PC-9 (cell line): Measurements from ENCODE around the gene RXFP2. TPM values are rescaled to one million over a fixed set of nuclear protein-coding genes. Genes with fewer than 3 reads are reported as not detected.

Experiments used
- BruUV-seq: library from RNA; stranded (reverse); fragments of 400-500 nt; replicated peaks from 2 replicates; lab custom pipeline; 2021; lab: Mats Ljungman, UMichigan
- CTCF ChIA-PET: fragments of 300-600 bp; sonication (Branson Sonifier 250); formaldehyde crosslinking; loops from one replicate; lab custom pipeline; 2022; ENCODE audit warnings: antibody characterized with exemption; lab: Charles Lee
- POLR2A ChIA-PET: fragments of 300-600 bp; sonication (Branson Sonifier 250); formaldehyde crosslinking; loops from one replicate; lab custom pipeline; 2022; ENCODE audit warnings: antibody characterized with exemption; ENCODE audit not compliant: unreplicated experiment; lab: Charles Lee
- DNase-seq, 2 experiments: peaks; one replicate each; pipeline versions ENCODE4 v3.0.0 to v3.0.0-alpha.2; 2015 to 2022; ENCODE audit warnings: mixed read lengths in 1 of 2
- H2AFZ ChIP-seq: fragments of 200-600 bp; sonication (generic); 2 replicates; pipeline ENCODE4 v1.8.1; 2017; ENCODE audit warnings: antibody characterized with exemption
- H3F3A ChIP-seq: fragments of 200-600 bp; sonication (generic); 2 replicates; pipeline ENCODE4 v1.8.1; 2017; ENCODE audit warnings: antibody characterized with exemption, mild to moderate bottlenecking, low read depth; ENCODE audit not compliant: insufficient read depth
- H3K27ac ChIP-seq: fragments of 200-600 bp; sonication (generic); 2 replicates; pipeline ENCODE4 v1.6.1; 2016; ENCODE audit warnings: mixed run types
- H3K27me3 ChIP-seq: fragments of 200-600 bp; sonication (generic); 2 replicates; pipeline ENCODE4 v1.6.1; 2016; ENCODE audit warnings: low read depth, mixed run types; ENCODE audit not compliant: insufficient read depth
- H3K36me3 ChIP-seq: fragments of 200-600 bp; sonication (generic); 2 replicates; pipeline ENCODE4 v1.6.1; 2016; ENCODE audit warnings: low read depth, mixed run types
- H3K4me1 ChIP-seq: fragments of 200-600 bp; sonication (generic); replicated peaks from 2 replicates; pipeline ENCODE4 v1.6.1; 2016; ENCODE audit warnings: mixed run types; ENCODE audit not compliant: insufficient read depth
- H3K4me2 ChIP-seq: fragments of 200-600 bp; sonication (generic); 2 replicates; pipeline ENCODE4 v1.6.1; 2017; ENCODE audit warnings: mixed run types
- H3K4me3 ChIP-seq: fragments of 200-600 bp; sonication (generic); 2 replicates; pipeline ENCODE4 v1.6.1; 2016; ENCODE audit warnings: mixed run types
- H3K79me2 ChIP-seq: fragments of 200-600 bp; sonication (generic); 2 replicates; pipeline ENCODE4 v1.6.1; 2017; ENCODE audit warnings: low read depth, mixed run types
- H3K9me2 ChIP-seq: fragments of 200-600 bp; sonication (generic); 2 replicates; pipeline ENCODE4 v1.8.1; 2017; ENCODE audit warnings: mild to moderate bottlenecking; ENCODE audit not compliant: insufficient read depth
- H3K9me3 ChIP-seq: fragments of 200-600 bp; sonication (generic); 2 replicates; pipeline ENCODE4 v1.8.1; 2016; ENCODE audit warnings: low read depth; ENCODE audit not compliant: insufficient read depth
- H4K20me1 ChIP-seq: fragments of 200-600 bp; sonication (generic); 2 replicates; pipeline ENCODE4 v1.8.1; 2017; ENCODE audit not compliant: insufficient read depth
- CTCF ChIP-seq: fragments of 200-600 bp; sonication (generic); conservative IDR thresholded peaks from 2 replicates; pipeline ENCODE4 v1.6.1; 2017; ENCODE audit warnings: mixed run types, antibody characterized with exemption, mild to moderate bottlenecking, moderate library complexity
- EZH2 ChIP-seq: fragments of 200-600 bp; sonication (generic); IDR thresholded peaks from 2 replicates; pipeline ENCODE4 v1.8.0; 2017; ENCODE audit warnings: antibody characterized with exemption, low read depth
- intact Hi-C: fragments of 100-400 bp; cut with micrococcal nuclease; formaldehyde crosslinking; loops from one replicate; pipeline ENCODE4 v1.10.0; 2022; ENCODE audit not compliant: unreplicated experiment
- total RNA-seq: library from RNA; stranded (reverse); gene quantifications from 2 replicates; pipeline ENCODE4 v1.2.3, GENCODE V29; 2021

RXFP2 gene
- total RNA-seq, 1 experiment from 2014 or later: not detected

- no peaks in the 10 kb centered on the region for H3K4me1 ChIP-seq
Observed at GRCh38 chr13:31769575-31769974, 30.2 kb downstream of the RXFP2 start.

GRCh38 chr13:31772231-31772630, 32.9 kb downstream of the RXFP2 start:
- TF ChIP-seq EZH2 (no peak), CTCF (no peak)
- Histone ChIP-seq H3K27ac (no peak overlapping the region), H2AFZ (no peak overlapping the region), H3K4me2 (no peak overlapping the region), H3K79me2 (no peaks in the 10 kb centered on the region), H3K36me3 (no peaks in the 10 kb centered on the region), H3K4me3 (no peak overlapping the region), H3K27me3 (peaks cover 10% of the 10 kb centered on the region; the same call in 1 of the 2 replicates), H3K4me1 (no peaks in the 10 kb centered on the region), H3K9me2 (no peaks in the 10 kb centered on the region), H3F3A (no peaks in the 10 kb centered on the region), H3K9me3 (no peaks in the 10 kb centered on the region), H4K20me1 (no peaks in the 10 kb centered on the region)
- ChIA-PET CTCF (no interaction called here), POLR2A (no interaction called here)
- no peak for DNase-seq
- BruUV-seq: no TSS peak
- intact Hi-C loops: no loop called here

More at GRCh38 chr13:31769575-31769974, 30.2 kb downstream of the RXFP2 start:
- H3K79me2 ChIP-seq: no peaks in the 10 kb centered on the region
- intact Hi-C loops: no loop called here
- no peaks in the 10 kb centered on the region for H3K9me3 ChIP-seq
- CTCF ChIA-PET: no interaction called here
- H3K36me3 ChIP-seq: no peaks in the 10 kb centered on the region
- BruUV-seq: no TSS peak
- no peak overlapping the region for H2AFZ ChIP-seq
- peaks cover 22% of the 10 kb centered on the region; the same call in 1 of the 2 replicates for H3K27me3 ChIP-seq
- POLR2A ChIA-PET: no interaction called here
- H3F3A ChIP-seq: no peaks in the 10 kb centered on the region
- H4K20me1 ChIP-seq: no peaks in the 10 kb centered on the region
- H3K4me3 ChIP-seq: no peak overlapping the region
- H3K27ac ChIP-seq: no peak overlapping the region
- H3K9me2 ChIP-seq: no peaks in the 10 kb centered on the region
- DNase-seq: no peak
- H3K4me2 ChIP-seq: no peak overlapping the region
- TF ChIP-seq EZH2 (no peak), CTCF (no peak)

GRCh38 chr13:31773538-31773937, 34.2 kb downstream of the RXFP2 start:
- peaks cover 10% of the 10 kb centered on the region; the same call in 1 of the 2 replicates for H3K27me3 ChIP-seq
- no peaks in the 10 kb centered on the region for H3F3A ChIP-seq
- H4K20me1 ChIP-seq: no peaks in the 10 kb centered on the region
- no peak overlapping the region for H2AFZ ChIP-seq
- ChIA-PET POLR2A (no interaction called here), CTCF (no interaction called here)
- H3K4me2 ChIP-seq: no peak overlapping the region
- no peaks in the 10 kb centered on the region for H3K9me2 ChIP-seq
- intact Hi-C loops: no loop called here
- BruUV-seq: no TSS peak
- no peaks in the 10 kb centered on the region for H3K36me3 ChIP-seq
- no peak for DNase-seq
- H3K79me2 ChIP-seq: no peaks in the 10 kb centered on the region
- no peaks in the 10 kb centered on the region for H3K4me1 ChIP-seq
- no peak overlapping the region for H3K27ac ChIP-seq
- no peak for TF ChIP-seq EZH2
- TF ChIP-seq CTCF: no peak
- H3K4me3 ChIP-seq: no peak overlapping the region
- no peaks in the 10 kb centered on the region for H3K9me3 ChIP-seq
